ENCODE measurements around the gene SLC9A3.

- TF ChIP-seq YY1 (IDR thresholded peaks at IDR 0.05; ENCODE audit: extremely low read depth, insufficient replicate concordance, low read depth, low read length) (no peak), ATF3 (IDR thresholded peaks at IDR 0.05) (no peak), JUND (IDR thresholded peaks at IDR 0.05) (no peak), POLR2A (IDR thresholded peaks at IDR 0.05; ENCODE audit: borderline replicate concordance, extremely low read depth, insufficient read depth, insufficient read length) (no peak), POLR2AphosphoS5 (IDR thresholded peaks at IDR 0.05; ENCODE audit: low read depth, low read length) (no peak), ZBTB33 (IDR thresholded peaks at IDR 0.05; ENCODE audit: extremely low read depth, insufficient replicate concordance, low read length) (no peak), SRF (IDR thresholded peaks at IDR 0.05; ENCODE audit: low read depth) (no peak), EZH2phosphoT487 (IDR thresholded peaks at IDR 0.05; ENCODE audit: borderline replicate concordance) (no peak), RAD21 (IDR thresholded peaks at IDR 0.05; ENCODE audit: low read depth) (no peak)
- TF ChIP-seq, protein P1, sequence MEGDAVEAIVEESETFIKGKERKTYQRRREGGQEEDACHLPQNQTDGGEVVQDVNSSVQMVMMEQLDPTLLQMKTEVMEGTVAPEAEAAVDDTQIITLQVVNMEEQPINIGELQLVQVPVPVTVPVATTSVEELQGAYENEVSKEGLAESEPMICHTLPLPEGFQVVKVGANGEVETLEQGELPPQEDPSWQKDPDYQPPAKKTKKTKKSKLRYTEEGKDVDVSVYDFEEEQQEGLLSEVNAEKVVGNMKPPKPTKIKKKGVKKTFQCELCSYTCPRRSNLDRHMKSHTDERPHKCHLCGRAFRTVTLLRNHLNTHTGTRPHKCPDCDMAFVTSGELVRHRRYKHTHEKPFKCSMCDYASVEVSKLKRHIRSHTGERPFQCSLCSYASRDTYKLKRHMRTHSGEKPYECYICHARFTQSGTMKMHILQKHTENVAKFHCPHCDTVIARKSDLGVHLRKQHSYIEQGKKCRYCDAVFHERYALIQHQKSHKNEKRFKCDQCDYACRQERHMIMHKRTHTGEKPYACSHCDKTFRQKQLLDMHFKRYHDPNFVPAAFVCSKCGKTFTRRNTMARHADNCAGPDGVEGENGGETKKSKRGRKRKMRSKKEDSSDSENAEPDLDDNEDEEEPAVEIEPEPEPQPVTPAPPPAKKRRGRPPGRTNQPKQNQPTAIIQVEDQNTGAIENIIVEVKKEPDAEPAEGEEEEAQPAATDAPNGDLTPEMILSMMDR (IDR thresholded peaks at IDR 0.05 in 2 of 3, conservative IDR thresholded peaks at IDR 0.05 in 1 of 3; ENCODE audit: borderline replicate concordance in 1 of 3, insufficient read depth in 1 of 3, low read depth in 2 of 3, low read length in 2 of 3): no peak
Measured at GRCh38 chr5:488241-488640, 36.0 kb downstream of the SLC9A3 start.
